Measurements from ENCODE around the gene CRACR2B.
A peak's percentile ranks its signal among the peaks of the same experiment; 100 is the strongest.

Gene CRACR2B

DNA sequence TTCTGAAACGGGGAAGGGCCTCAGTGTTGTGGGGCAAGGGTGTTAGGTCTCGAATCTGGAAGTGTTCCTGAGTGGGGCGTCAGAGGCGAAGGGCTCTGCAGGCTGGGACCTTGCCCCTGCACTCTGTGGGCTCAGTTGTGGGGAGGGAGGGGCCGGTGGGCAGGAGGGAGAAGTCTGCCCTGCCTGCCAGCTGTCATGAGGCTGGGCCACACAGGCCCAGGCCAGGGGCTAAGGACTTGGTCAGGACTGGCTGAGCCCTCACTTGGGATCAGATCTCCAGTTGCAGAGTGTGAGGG, at the start of gene CRACR2B:
Gene CRACR2B (plus strand): TSS at position 23 of the 296 bp plus-strand sequence. CDS start 689 bp downstream, outside the sequence.
- DNase-seq, result no peak

- DNase-seq, result no peak
These were observed 48.5 kb upstream of the CRACR2B start for GRCh38 chr11:778976-779954.

- DNase-seq, result no peak
These were observed 47.7 kb upstream of the CRACR2B start for GRCh38 chr11:779955-780532.

GRCh38 chr11:782264-783174, 45.2 kb upstream of the CRACR2B start:
- DNase-seq, result no peak

- no peak for DNase-seq
These were observed 44.1 kb upstream of the CRACR2B start for GRCh38 chr11:783581-784015.

DNA sequence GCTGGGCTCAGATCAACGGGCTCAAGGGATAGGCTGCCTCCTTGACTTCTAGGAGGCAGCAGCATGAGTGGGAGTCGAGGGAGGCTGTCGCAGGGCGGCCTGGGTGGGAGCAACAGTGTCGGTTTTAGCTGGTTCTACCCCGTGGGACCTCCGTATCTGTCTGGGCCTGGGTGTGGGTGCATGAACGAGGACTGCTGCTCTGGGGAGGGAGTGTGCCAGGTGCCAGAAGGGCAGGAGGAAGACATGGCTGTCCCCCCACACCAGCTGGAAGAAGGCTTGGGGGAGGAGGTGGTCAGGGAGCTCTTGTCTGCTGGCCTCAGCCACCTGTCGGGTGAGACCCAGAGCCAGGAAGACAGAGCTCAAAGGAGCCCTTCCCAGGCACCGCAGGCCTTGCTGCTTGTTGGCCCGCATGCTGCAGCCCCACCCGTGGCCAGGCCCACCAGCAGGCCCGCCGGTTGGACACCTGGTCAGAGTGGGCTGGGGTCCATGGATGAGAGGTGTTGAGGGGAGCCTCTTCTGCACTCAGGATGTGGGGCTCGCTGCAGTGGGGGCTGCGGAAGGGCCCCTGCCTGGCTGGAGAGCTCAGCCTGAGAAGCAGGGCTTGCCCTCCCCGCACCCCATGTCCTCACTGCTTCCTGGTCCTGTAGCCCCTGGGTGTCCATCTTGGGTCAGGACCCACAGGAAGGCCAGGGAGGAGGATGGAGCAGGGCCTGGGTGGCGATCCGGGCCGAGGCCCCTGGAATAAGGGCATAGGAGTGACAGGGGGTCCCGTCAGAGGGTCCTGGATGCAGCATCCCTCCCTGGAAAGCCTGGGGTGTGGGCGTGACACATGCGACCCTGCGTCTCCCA, 41.3 kb upstream of the CRACR2B start:
- DNase-seq, result no peak

- DNase-seq, result no peak
These were observed 40.5 kb upstream of the CRACR2B start for GRCh38 chr11:787084-787675.

DNA sequence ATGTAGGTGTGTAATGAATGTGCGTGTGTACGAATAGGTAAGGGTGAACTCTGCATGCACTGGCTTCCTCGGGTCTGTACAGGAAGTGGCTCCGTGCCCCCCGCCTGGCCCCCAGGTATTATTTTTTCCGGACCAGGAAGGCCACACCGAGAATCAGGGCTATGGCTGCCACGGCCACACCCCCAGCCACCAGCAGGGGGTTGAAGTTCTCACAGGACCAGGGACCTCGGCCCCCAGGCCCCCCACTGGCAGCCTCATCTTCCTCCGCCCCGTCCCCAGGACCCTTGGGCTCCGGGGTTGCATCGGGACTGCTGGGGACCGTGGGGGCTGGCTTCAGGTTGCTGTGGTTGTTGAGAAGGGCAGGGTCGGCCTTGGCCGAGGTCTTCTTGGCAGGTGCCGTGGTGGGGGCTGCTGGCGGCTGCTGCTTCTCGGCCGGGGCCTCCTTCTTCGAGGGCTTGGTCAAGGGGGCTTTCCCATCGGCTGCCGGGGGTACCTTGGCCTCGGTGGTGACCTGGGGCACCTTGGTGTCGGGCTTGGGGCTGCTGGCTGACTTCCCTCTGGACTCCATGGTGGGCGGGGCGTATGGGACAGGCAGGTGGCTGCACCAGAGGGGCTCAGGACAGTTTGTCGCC, 39.6 kb upstream of the CRACR2B start:
- DNase-seq, result no peak

DNA sequence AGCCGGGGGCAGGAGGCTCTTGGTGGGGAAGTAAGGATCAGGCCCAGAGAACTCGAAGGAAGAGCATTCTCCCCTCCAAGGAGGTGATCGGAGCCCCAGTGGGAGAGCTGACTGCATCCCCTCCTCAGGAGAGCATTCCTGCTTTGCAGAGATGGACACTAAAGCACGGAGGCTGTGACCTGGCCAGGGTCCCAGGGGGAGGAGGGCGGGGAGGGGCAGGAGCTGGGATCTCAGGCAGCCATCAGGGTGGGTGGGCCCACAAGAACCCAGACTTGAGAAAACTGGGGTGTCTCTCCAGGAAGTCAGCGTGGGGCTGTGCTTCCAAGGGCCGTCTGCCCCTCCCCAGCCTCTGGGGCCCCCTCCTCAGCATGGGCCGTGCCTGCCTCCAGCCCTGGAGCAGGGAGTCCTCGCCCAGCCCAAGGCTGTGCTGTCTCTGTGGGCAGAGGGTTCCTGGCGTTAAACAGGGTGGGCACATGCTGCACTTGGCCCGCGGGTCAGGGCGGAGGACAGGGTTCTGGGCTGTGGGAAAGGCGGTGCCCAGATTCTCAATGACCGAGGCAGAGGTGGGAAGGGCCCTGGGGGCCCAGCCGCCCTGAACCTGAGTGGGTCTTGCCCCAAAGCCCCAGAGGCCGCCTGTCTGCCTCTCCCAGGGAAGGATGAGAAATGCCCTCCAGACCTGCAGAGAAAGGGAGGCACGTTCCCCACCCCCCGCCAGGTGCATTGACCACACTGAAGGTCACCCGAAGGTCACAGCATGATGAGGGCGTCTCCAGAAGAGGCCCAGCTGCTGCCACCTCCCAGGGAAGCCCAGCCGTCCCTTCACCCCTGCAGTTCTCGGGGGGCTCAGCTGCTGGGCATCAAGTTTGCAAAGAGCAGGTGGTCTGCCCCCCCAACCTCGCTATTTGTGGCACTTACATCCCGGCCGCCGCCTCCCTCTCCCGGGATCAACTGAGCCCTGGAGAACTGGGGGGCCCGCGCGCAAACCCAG, 38.5 kb upstream of the CRACR2B start:
- no peak for DNase-seq

GRCh38 chr11:789943-790342, 37.8 kb upstream of the CRACR2B start, which contains the start of gene CEND1:
Gene CEND1, minus strand, starts transcription at chr11:790090. Its CDS starts 1,514 bp downstream, at chr11:788576.
- peak in 1 of 2 donors; percentile 43 for DNase-seq

- DNase-seq, result no peak
These were observed 36.8 kb upstream of the CRACR2B start for GRCh38 chr11:790721-791564.

- DNase-seq, result no peak
These were observed 35.8 kb upstream of the CRACR2B start for GRCh38 chr11:791658-792534.

GRCh38 chr11:792535-792821, 35.2 kb upstream of the CRACR2B start:
- DNase-seq, result no peak

GRCh38 chr11:792873-793272, 34.8 kb upstream of the CRACR2B start:
- DNase-seq, result no peak

GRCh38 chr11:793556-793955, 34.2 kb upstream of the CRACR2B start:
- no peak for DNase-seq

- DNase-seq, result no peak
These were observed 33.5 kb upstream of the CRACR2B start for GRCh38 chr11:794013-794765.
